Right lobe of liver (tissue), 6 donors: ENCODE data around the gene YWHAG. TPM values are rescaled to one million over a fixed set of nuclear protein-coding genes. Genes with fewer than 3 reads are reported as not detected.

Source experiments
- ATAC-seq, 4 donors: fragments of 200-7000 bp; cut with Tn5 transposase; one replicate each; pipeline ENCODE4 v1.9.1; 2020; ENCODE audit warnings: mild to moderate bottlenecking in 4 of 4, moderate library complexity in 4 of 4
- DNase-seq, 3 donors: peaks; one replicate each; pipeline ENCODE4 v3.0.0-alpha.2; 2020
- H3K27ac ChIP-seq, 3 donors: fragments of 200-600 bp; one replicate each; pipeline ENCODE4 v1.8.0; 2022
- H3K27me3 ChIP-seq, 2 donors: fragments of 200-600 bp; one replicate each; pipeline ENCODE4 v1.8.0; 2022
- H3K36me3 ChIP-seq, 4 donors: fragments of 200-600 bp; sonication (generic) in 1 of 4; one replicate each; pipeline versions ENCODE4 v1.5.1 to v1.8.0; 2017 to 2022; ENCODE audit warnings: control low read depth in 1 of 4
- H3K4me1 ChIP-seq, 4 donors: fragments of 200-600 bp; sonication (generic) in 1 of 4; one replicate each; pipeline versions ENCODE4 v1.5.1 to v1.8.0; 2017 to 2022; ENCODE audit warnings: control low read depth in 1 of 4
- H3K4me3 ChIP-seq, 3 donors: fragments of 200-600 bp; one replicate each; pipeline ENCODE4 v1.8.0; 2022
- H3K9me3 ChIP-seq, 4 donors: fragments of 200-600 bp; sonication (generic) in 1 of 4; one replicate each; pipeline versions ENCODE4 v1.5.1 to v1.8.0; 2017 to 2022; ENCODE audit warnings: control low read depth in 1 of 4
- POLR2A ChIP-seq: fragments of 450-650 bp; IDR thresholded peaks from one replicate; pipeline ENCODE4 v1.6.1; 2017; ENCODE audit warnings: antibody characterized with exemption, mild to moderate bottlenecking
- WGBS: methylation state at CpG from one replicate; pipeline ENCODE4 v1.1.6; 2018; ENCODE audit warnings: low coverage, low lambda C conversion rate; ENCODE audit not compliant: insufficient coverage; ENCODE audit errors: missing lambda C conversion rate; 5-methylcytosine and 5-hydroxymethylcytosine counted together
- intact Hi-C, 2 donors: fragments of 100-400 bp; cut with DNase I; formaldehyde crosslinking; loops; one replicate each; pipeline versions ENCODE4 v1.11.2 to v1.14.1; 2022
- long read RNA-seq: library from polyadenylated mRNA; unstranded; transcript quantifications from one replicate; pipeline ENCODE4 v2.0.0, GENCODE V29; 2019
- total RNA-seq, 6 experiments: library from RNA; depleted of rRNA in 2 of 6; stranded (reverse); fragments of >200 nt in 2 of 6; fragmentation: NEBNext Ultra II Directional in 3 of 6; extraction: Animal tissue kit (Norgen Biotek cat#: 25700) in 3 of 6; gene quantifications; one replicate each; pipeline versions ENCODE4 v1.1.0 to v1.2.4, GENCODE V29; 2016 to 2023
- TF ChIP-seq, protein P1 (sequence below), 4 donors: fragments of 200-600 bp in 3 of 4; fragments of 450-650 bp in 1 of 4; IDR thresholded peaks; one replicate each; pipeline versions ENCODE4 v1.5.1 to v1.8.0; 2016 to 2022; ENCODE audit warnings: antibody characterized with exemption in 4 of 4, mild to moderate bottlenecking in 2 of 4
- donor health status: DM: no; HTN: yes; CAD: no.
- donor health status: DM: no; HTN: no; CAD: no.
- donor health status: DM: no; HTN: no; CAD: no.
- donor health status: DM: no; HTN: yes; CAD: no.
- donor health status: DM: no; HTN: yes; CAD: no.

Gene YWHAG
- total RNA-seq = 10 to 100 TPM; 43.5 to 69.1 (median 58.4) TPM
- long read RNA-seq = 0 reads

DNA sequence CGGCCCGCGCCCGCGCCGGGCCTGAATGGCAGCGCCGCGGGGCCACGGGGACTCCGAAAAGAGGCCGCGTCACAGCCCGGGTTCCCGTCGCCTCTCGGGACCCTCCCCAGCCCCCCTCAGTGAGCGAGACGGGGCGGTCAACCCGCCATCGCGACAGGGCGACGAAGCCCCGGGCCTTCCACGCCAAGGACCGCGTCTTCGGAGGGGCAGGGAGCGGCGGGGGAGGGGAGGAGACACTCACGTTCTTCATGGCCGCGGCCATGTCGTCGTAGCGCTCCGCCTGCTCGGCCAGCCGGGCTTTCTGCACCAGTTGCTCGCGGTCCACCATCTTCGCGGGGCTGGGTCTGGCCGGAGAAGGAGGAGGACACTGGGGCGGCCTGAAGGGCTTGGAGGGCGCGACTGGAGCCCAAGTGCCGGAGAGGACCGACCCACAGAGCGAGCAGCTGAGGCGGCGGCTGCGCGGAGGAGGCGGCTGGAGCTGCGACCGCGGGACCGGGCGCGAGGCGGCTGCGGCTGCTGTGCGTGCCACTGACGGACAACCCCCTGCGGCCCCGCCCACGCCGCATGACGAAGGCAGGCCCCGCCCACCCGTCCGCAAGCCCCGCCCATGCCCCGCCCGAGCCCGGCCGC, at the start of gene YWHAG:
Gene YWHAG, minus strand, starts transcription at position 511 of the 630 bp plus-strand sequence. Its CDS starts 183 bp downstream, at position 328.
- Histone ChIP-seq H3K9me3 (no peaks in the 10 kb centered on the region), H3K27me3 (no peaks in the 10 kb centered on the region), H3K4me3 (peak within 1 kb of the TSS; percentile 81 to 100 (median 90)), H3K4me1 (peaks cover 0 to 15% (median 6%) of the 10 kb centered on the region in 4 donors), H3K27ac (peak within 1 kb of the TSS; percentile 98 to 100 (median 99)), H3K36me3 (peaks cover 0 to 5% (median 0%) of the 10 kb centered on the region in 4 donors)
- peak; percentile 100 for TF ChIP-seq POLR2A
- TF ChIP-seq, protein P1, sequence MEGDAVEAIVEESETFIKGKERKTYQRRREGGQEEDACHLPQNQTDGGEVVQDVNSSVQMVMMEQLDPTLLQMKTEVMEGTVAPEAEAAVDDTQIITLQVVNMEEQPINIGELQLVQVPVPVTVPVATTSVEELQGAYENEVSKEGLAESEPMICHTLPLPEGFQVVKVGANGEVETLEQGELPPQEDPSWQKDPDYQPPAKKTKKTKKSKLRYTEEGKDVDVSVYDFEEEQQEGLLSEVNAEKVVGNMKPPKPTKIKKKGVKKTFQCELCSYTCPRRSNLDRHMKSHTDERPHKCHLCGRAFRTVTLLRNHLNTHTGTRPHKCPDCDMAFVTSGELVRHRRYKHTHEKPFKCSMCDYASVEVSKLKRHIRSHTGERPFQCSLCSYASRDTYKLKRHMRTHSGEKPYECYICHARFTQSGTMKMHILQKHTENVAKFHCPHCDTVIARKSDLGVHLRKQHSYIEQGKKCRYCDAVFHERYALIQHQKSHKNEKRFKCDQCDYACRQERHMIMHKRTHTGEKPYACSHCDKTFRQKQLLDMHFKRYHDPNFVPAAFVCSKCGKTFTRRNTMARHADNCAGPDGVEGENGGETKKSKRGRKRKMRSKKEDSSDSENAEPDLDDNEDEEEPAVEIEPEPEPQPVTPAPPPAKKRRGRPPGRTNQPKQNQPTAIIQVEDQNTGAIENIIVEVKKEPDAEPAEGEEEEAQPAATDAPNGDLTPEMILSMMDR (IDR thresholded peaks at IDR 0.05) = no peak
- WGBS = no CpG with 5 or more reads among the region's 80 CpGs
- intact Hi-C loops = no loop called here
- peak; percentile 80 to 92 (median 88) for ATAC-seq
- DNase-seq = peak; percentile 94 to 95 (median 94)

DNA sequence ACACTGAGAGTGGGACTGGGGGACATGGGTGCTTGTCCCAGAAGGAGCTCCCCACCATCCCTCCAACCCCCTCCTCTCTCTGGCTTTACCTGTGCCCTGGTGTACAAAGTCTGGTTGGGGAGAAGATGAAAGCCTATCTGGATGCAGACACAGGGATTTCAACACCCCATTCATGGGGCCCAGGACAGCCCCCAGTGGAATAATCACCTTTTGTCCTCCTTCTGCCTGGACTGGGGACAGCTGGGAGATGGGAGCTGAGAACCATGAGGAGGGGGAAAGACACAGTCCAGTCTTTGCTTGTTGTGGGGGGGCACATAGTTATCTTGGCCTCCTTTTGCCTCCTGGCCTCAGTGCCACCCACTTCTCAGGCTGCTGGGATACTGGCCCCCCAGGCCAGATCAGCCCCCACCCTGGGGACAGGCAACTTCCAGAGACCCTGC, 49.4 kb upstream of the YWHAG start:
- DNase-seq (no peak), ATAC-seq (no peak)
- Histone ChIP-seq H3K9me3 (no peaks in the 10 kb centered on the region), H3K36me3 (no peaks in the 10 kb centered on the region), H3K27ac (no peak overlapping the region), H3K4me3 (no peak overlapping the region), H3K27me3 (no peaks in the 10 kb centered on the region), H3K4me1 (no peaks in the 10 kb centered on the region)
- TF ChIP-seq, protein P1 (IDR thresholded peaks at IDR 0.05) = no peak
- no peak for TF ChIP-seq POLR2A
- intact Hi-C loops = no loop called here

DNA sequence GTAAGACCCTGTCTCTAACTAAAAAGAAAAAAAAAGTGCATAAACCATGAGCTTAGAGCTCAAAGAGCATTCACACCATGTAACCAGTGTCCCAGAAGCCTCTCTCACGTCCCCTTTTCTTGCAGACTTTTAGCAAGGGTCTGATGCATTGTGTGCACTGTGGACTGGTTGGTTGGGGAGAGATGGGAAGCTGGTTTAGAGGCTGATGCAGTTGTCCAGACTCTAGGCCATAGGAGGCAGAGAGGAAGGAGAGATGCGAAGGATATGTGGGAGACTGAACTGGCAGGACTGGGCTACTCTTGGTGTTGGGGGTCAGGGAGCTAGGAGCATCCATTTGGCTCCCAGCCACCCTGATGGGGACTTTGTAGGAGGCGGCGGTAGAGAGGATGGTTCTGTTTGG, 48.9 kb upstream of the YWHAG start:
- intact Hi-C loops = no loop called here
- no peak overlapping the region for H3K4me3 ChIP-seq
- DNase-seq (no peak), ATAC-seq (no peak)
- TF ChIP-seq, protein P1 (IDR thresholded peaks at IDR 0.05) = no peak
- TF ChIP-seq POLR2A = no peak
- no peaks in the 10 kb centered on the region for H3K36me3 ChIP-seq
- no peaks in the 10 kb centered on the region for H3K4me1 ChIP-seq
- WGBS = 69% methylated on average over 3 of the region's 4 CpGs
- H3K9me3 ChIP-seq = no peaks in the 10 kb centered on the region
- no peaks in the 10 kb centered on the region for H3K27me3 ChIP-seq
- H3K27ac ChIP-seq = no peak overlapping the region

DNA sequence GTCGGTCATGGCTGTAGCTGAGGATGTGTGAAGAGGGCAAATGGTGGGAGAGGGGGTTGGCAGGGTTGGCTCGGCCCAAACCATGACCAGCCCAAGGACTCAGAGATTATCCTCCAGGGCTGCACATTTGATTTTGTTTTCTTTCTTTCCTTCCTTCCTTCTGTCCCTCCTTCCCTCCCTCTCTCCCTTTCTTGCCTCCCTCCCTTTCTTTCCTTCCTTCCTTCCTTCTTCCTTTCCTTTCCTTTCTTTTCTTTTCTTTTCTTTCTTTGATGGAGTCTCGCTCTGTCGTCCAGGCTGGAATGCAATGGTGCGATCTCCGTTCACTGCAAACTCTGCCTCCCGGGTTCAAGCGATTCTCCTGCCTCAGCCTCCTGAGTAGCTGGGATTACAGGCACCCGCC, 46.9 kb upstream of the YWHAG start:
- H3K9me3 ChIP-seq = no peaks in the 10 kb centered on the region
- ATAC-seq (no peak), DNase-seq (no peak)
- H3K4me3 ChIP-seq = no peak overlapping the region
- no peaks in the 10 kb centered on the region for H3K27me3 ChIP-seq
- H3K36me3 ChIP-seq = no peaks in the 10 kb centered on the region
- no peak overlapping the region for H3K27ac ChIP-seq
- WGBS = 100% methylated on average over 6 of the region's 9 CpGs
- intact Hi-C loops = no loop called here
- no peak for TF ChIP-seq POLR2A
- TF ChIP-seq, protein P1 (IDR thresholded peaks at IDR 0.05) = no peak
- H3K4me1 ChIP-seq = no peaks in the 10 kb centered on the region
